IMR-90 (cell line): ENCODE results near the gene EPHA6. TPM values are rescaled to one million over a fixed set of nuclear protein-coding genes. Genes with fewer than 3 reads are reported as not detected.

Experiments
- ATAC-seq: fragments of 200-7000 bp; cut with Tn5 transposase; 2 replicates; pipeline ENCODE4 v1.9.1; 2020; ENCODE audit warnings: low read depth, mild to moderate bottlenecking, moderate library complexity
- BruUV-seq: library from RNA; stranded (reverse); fragments of 400-500 nt; replicated peaks from 2 replicates; lab custom pipeline; 2021; lab: Mats Ljungman, UMichigan
- CTCF ChIA-PET: fragments of 300-600 bp; formaldehyde crosslinking; extraction: SDS; loops from one replicate; lab custom pipeline; 2021; ENCODE audit warnings: antibody characterized with exemption; lab: Yijun Ruan, JAX
- POLR2A ChIA-PET: fragments of 300-600 bp; sonication (Branson Sonifier 250); formaldehyde crosslinking; loops from one replicate; lab custom pipeline; 2022; ENCODE audit warnings: antibody characterized with exemption; ENCODE audit not compliant: unreplicated experiment; lab: Charles Lee
- DNase-seq: peaks from one replicate; pipeline ENCODE4 v3.0.0; 2013
- H2AFZ ChIP-seq: replicated peaks from 2 replicates; pipeline ENCODE3; 2013; ENCODE audit warnings: low read length, mild to moderate bottlenecking; ENCODE audit not compliant: poor library complexity
- H2AK5ac ChIP-seq: 2 replicates; pipeline ENCODE4 v1.6.1; 2013; ENCODE audit warnings: low read depth, low read length, inconsistent platforms
- H2AK9ac ChIP-seq: replicated peaks from 2 replicates; pipeline ENCODE3; 2013; ENCODE audit warnings: mild to moderate bottlenecking, low read depth, low read length, moderate library complexity; ENCODE audit not compliant: poor library complexity
- H2BK120ac ChIP-seq: 2 replicates; pipeline ENCODE4 v1.6.1; 2013; ENCODE audit warnings: low read depth, low read length, inconsistent platforms
- H2BK15ac ChIP-seq: 3 replicates; pipeline ENCODE4 v1.6.1; 2013; ENCODE audit warnings: low read depth, low read length, inconsistent platforms
- H2BK20ac ChIP-seq: 2 replicates; pipeline ENCODE4 v1.6.1; 2013; ENCODE audit warnings: low read depth, mild to moderate bottlenecking, inconsistent platforms, low read length, moderate library complexity
- H2BK5ac ChIP-seq: 2 replicates; pipeline ENCODE4 v1.6.1; 2013; ENCODE audit warnings: mild to moderate bottlenecking, low read depth, low read length, inconsistent platforms; ENCODE audit not compliant: poor library complexity, severe bottlenecking
- H3K14ac ChIP-seq: replicated peaks from 2 replicates; pipeline ENCODE4 v1.6.1; 2013; ENCODE audit warnings: low read depth, low read length, inconsistent platforms
- H3K18ac ChIP-seq: 2 replicates; pipeline ENCODE4 v1.6.1; 2013; ENCODE audit warnings: low read depth, low read length, control low read depth
- H3K23ac ChIP-seq: 2 replicates; pipeline ENCODE4 v1.6.1; 2013; ENCODE audit warnings: low read depth, low read length, inconsistent platforms
- H3K27ac ChIP-seq: 2 replicates; pipeline ENCODE4 v1.5.1; 2013; ENCODE audit warnings: mild to moderate bottlenecking, control low read depth, low read length; ENCODE audit not compliant: insufficient read depth
- H3K27me3 ChIP-seq: 2 replicates; pipeline ENCODE4 v1.6.1; 2013; ENCODE audit warnings: low read length; ENCODE audit not compliant: control insufficient read depth, insufficient read depth
- H3K36me3 ChIP-seq: 2 replicates; pipeline ENCODE4 v1.6.1; 2013; ENCODE audit warnings: low read length, mixed read lengths; ENCODE audit not compliant: control insufficient read depth, insufficient read depth
- H3K4ac ChIP-seq: 2 replicates; pipeline ENCODE4 v1.6.1; 2013; ENCODE audit warnings: low read depth, low read length, inconsistent platforms
- H3K4me1 ChIP-seq: 2 replicates; pipeline ENCODE4 v1.6.1; 2013; ENCODE audit warnings: low read length, mixed read lengths; ENCODE audit not compliant: control insufficient read depth, insufficient read depth
- H3K4me2 ChIP-seq: 2 replicates; pipeline ENCODE4 v1.6.1; 2013; ENCODE audit warnings: low read depth, mild to moderate bottlenecking, control low read depth, low read length, moderate library complexity
- H3K4me3 ChIP-seq: 2 replicates; pipeline ENCODE4 v1.5.1; 2013; ENCODE audit warnings: low read depth, mild to moderate bottlenecking, control low read depth, low read length, moderate library complexity; ENCODE audit not compliant: insufficient read depth
- H3K56ac ChIP-seq: 2 replicates; pipeline ENCODE4 v1.6.1; 2013; ENCODE audit warnings: low read length, inconsistent platforms; ENCODE audit not compliant: insufficient read depth; ENCODE audit errors: extremely low read depth
- H3K79me1 ChIP-seq, 2 experiments: 2 replicates each; pipeline ENCODE4 v1.6.1; 2013; ENCODE audit warnings: low read length in 2 of 2, inconsistent platforms in 1 of 2, low read depth in 1 of 2
- H3K9ac ChIP-seq: 2 replicates; pipeline ENCODE4 v1.6.1; 2013; ENCODE audit warnings: low read depth, low read length, control low read depth
- H3K9me1 ChIP-seq: 2 replicates; pipeline ENCODE4 v1.6.1; 2013; ENCODE audit warnings: low read length, inconsistent platforms; ENCODE audit not compliant: insufficient read depth
- H3K9me3 ChIP-seq: 2 replicates; pipeline ENCODE4 v1.6.1; 2013; ENCODE audit warnings: low read length; ENCODE audit not compliant: control insufficient read depth, insufficient read depth
- H4K20me1 ChIP-seq: 2 replicates; pipeline ENCODE4 v1.6.1; 2013; ENCODE audit warnings: low read length, inconsistent platforms; ENCODE audit not compliant: insufficient read depth
- H4K5ac ChIP-seq: 2 replicates; pipeline ENCODE4 v1.6.1; 2013; ENCODE audit warnings: mild to moderate bottlenecking, low read depth, low read length, control low read depth
- H4K8ac ChIP-seq, 2 experiments: 2 replicates each; pipeline ENCODE4 v1.6.1; 2013; ENCODE audit warnings: low read depth in 2 of 2, low read length in 2 of 2, control low read depth in 1 of 2, inconsistent platforms in 1 of 2
- H4K91ac ChIP-seq: 2 replicates; pipeline ENCODE4 v1.6.1; 2013; ENCODE audit warnings: low read depth, low read length, inconsistent platforms; ENCODE audit not compliant: insufficient read depth
- CEBPB ChIP-seq: IDR thresholded peaks from 2 replicates; pipeline ENCODE4 v1.6.1; 2012; ENCODE audit warnings: low read depth, low read length, improper control_type of control experiment
- CHD1 ChIP-seq: IDR thresholded peaks from 2 replicates; pipeline ENCODE4 v1.6.1; 2012; ENCODE audit warnings: low read depth, low read length, improper control_type of control experiment
- MAFK ChIP-seq: IDR thresholded peaks from 2 replicates; pipeline ENCODE4 v1.6.1; 2012; ENCODE audit warnings: low read depth, low read length, improper control_type of control experiment
- MXI1 ChIP-seq: IDR thresholded peaks from 2 replicates; pipeline ENCODE4 v1.6.1; 2012; ENCODE audit warnings: low read depth, mild to moderate bottlenecking, low read length, moderate library complexity, borderline replicate concordance
- NFE2L2 ChIP-seq: fragments of 150-350 bp; IDR thresholded peaks from 2 replicates; pipeline ENCODE4 v1.6.1; 2016; ENCODE audit warnings: low read depth, mild to moderate bottlenecking, low read length
- POLR2A ChIP-seq: IDR thresholded peaks from 2 replicates; pipeline ENCODE4 v1.6.1; 2012; ENCODE audit warnings: mild to moderate bottlenecking, low read depth, low read length
- WGBS, 2 experiments: methylation state at CpG; one replicate each; pipeline versions ENCODE4 v1.1.5 to v1.1.7; 2013; ENCODE audit warnings: missing lambda C conversion rate in 2 of 2; ENCODE audit not compliant: insufficient read length in 1 of 2; ENCODE audit errors: extremely low coverage in 2 of 2; 5-methylcytosine and 5-hydroxymethylcytosine counted together
- dilution Hi-C: fragments of 300-500 bp; cut with HindIII; formaldehyde crosslinking; loops from one replicate; pipeline ENCODE4 v1.14.3; 2018; ENCODE audit warnings: low sequenced_read_pairs; ENCODE audit not compliant: unreplicated experiment
- in situ Hi-C: fragments of 300-500 bp; cut with MboI; formaldehyde crosslinking; loops from 3 replicates; pipeline ENCODE4 v1.14.3; 2019; ENCODE audit warnings: low sequenced_read_pairs, inconsistent platforms, mixed read lengths
- intact Hi-C: fragments of 100-400 bp; cut with micrococcal nuclease; formaldehyde crosslinking; loops from 2 replicates; pipeline ENCODE4 v1.10.0; 2022
- polyA plus RNA-seq, 3 experiments: library from polyadenylated mRNA; depleted of rRNA; stranded (reverse); fragments of >200 nt; gene quantifications; 2 replicates each; pipeline ENCODE4 v1.2.3, GENCODE V29; 2012; ENCODE audit warnings: low replicate concordance in 1 of 3
- total RNA-seq: library from RNA; depleted of rRNA; stranded (reverse); fragments of >200 nt; gene quantifications from 2 replicates; pipeline ENCODE4 v1.2.3, GENCODE V29; 2012

EPHA6 gene
- total and polyA plus RNA-seq, 2 of the 4 experiments (the other 2 are of a cell fraction), result not detected

GRCh38 chr3:97705764-97706163 is 891.4 kb downstream of the EPHA6 start:
- H3K27ac ChIP-seq, result no peak overlapping the region
- H4K8ac ChIP-seq, result no peak overlapping the region
- no peak overlapping the region for H2BK5ac ChIP-seq
- no peak overlapping the region for H2AK9ac ChIP-seq
- H2BK120ac ChIP-seq, result no peak overlapping the region
- no peak for ATAC-seq
- no peak overlapping the region for H3K18ac ChIP-seq
- H3K4me3 ChIP-seq, result no peak overlapping the region
- no peak for DNase-seq
- no peak overlapping the region for H4K91ac ChIP-seq
- no peak overlapping the region for H3K9ac ChIP-seq
- H3K14ac ChIP-seq, result no peak overlapping the region
- intact Hi-C loops (no loop called here), in situ Hi-C loops (no loop called here), dilution Hi-C loops (no loop called here)
- no CpG with 5 or more reads among the region's 2 CpGs for WGBS, 2 experiments
- ChIA-PET CTCF (no interaction called here), POLR2A (no interaction called here)
- H3K4ac ChIP-seq, result no peak overlapping the region
- H2AK5ac ChIP-seq, result no peak overlapping the region
- no peaks in the 10 kb centered on the region for H3K9me1 ChIP-seq
- TF ChIP-seq POLR2A, result no peak
- TF ChIP-seq NFE2L2, result no peak
- TF ChIP-seq CEBPB, result no peak
- no peak for TF ChIP-seq CHD1
- TF ChIP-seq MAFK, result no peak
- TF ChIP-seq MXI1, result no peak
- no peak overlapping the region for H3K23ac ChIP-seq
- H3K27me3 ChIP-seq, result no peaks in the 10 kb centered on the region
- no peaks in the 10 kb centered on the region for H3K4me1 ChIP-seq
- H3K9me3 ChIP-seq, result no peaks in the 10 kb centered on the region
- no TSS peak for BruUV-seq
- no peak overlapping the region for H2BK15ac ChIP-seq
- no peak overlapping the region for H2AFZ ChIP-seq
- H3K79me1 ChIP-seq, result no peaks in the 10 kb centered on the region
- H3K36me3 ChIP-seq, result no peaks in the 10 kb centered on the region
- no peak overlapping the region for H2BK20ac ChIP-seq
- H4K20me1 ChIP-seq, result no peaks in the 10 kb centered on the region
- no peak overlapping the region for H3K4me2 ChIP-seq
- no peak overlapping the region for H4K5ac ChIP-seq
- H3K56ac ChIP-seq, result no peak overlapping the region
